Transverse colon (tissue), 3 donors: ENCODE measurements around the gene TMEM176A.

Source experiments
- POLR2A ChIP-seq: fragments of 450-650 bp; IDR thresholded peaks from one replicate; pipeline ENCODE4 v1.6.1; 2016; ENCODE audit warnings: antibody characterized with exemption, mild to moderate bottlenecking, moderate library complexity
- TF ChIP-seq, protein P1 (sequence below), 5 experiments: fragments of 200-600 bp in 3 of 5; fragments of 450-650 bp in 2 of 5; sonication (generic) in 3 of 5; IDR thresholded peaks; 1 replicate in 2 of 5; 2 replicates in 3 of 5; pipeline ENCODE4 v1.5.1; 2016 to 2017; ENCODE audit warnings: antibody characterized with exemption in 5 of 5, inconsistent platforms in 3 of 5, mild to moderate bottlenecking in 2 of 5, moderate library complexity in 1 of 5

DNA sequence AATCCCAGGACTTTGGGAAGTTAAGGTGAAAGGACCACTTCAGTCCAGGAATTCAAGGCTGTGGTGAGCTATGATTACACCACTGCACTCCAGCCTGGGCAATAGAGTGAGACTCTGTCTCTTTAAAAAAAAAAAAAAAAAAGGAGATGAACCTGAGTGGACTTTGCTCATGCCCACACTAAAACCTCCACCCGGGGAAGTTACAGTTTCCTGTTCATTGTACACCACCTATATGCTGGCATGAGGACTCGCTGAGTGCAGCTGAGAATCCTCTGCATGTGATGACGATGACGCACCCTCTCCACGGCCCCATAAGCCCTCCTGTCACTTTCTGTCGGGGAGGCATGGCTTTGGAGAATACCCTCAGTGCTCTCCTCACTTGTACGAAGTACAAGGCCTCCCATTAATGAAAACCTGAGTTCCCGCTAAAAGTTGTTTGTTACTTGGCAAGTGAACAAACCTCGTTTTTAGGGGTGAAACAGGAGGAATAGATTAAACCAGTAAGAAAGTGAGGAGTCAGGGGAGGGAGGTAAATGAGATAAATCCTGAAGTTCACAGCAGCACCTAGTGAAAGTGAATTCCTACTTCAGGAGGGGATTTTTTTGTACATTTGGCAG is 16.3 kb upstream of the TMEM176A start:
- TF ChIP-seq POLR2A: peak; percentile 73
- TF ChIP-seq, protein P1, sequence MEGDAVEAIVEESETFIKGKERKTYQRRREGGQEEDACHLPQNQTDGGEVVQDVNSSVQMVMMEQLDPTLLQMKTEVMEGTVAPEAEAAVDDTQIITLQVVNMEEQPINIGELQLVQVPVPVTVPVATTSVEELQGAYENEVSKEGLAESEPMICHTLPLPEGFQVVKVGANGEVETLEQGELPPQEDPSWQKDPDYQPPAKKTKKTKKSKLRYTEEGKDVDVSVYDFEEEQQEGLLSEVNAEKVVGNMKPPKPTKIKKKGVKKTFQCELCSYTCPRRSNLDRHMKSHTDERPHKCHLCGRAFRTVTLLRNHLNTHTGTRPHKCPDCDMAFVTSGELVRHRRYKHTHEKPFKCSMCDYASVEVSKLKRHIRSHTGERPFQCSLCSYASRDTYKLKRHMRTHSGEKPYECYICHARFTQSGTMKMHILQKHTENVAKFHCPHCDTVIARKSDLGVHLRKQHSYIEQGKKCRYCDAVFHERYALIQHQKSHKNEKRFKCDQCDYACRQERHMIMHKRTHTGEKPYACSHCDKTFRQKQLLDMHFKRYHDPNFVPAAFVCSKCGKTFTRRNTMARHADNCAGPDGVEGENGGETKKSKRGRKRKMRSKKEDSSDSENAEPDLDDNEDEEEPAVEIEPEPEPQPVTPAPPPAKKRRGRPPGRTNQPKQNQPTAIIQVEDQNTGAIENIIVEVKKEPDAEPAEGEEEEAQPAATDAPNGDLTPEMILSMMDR (IDR thresholded peaks at IDR 0.05): no peak
